Measurements from ENCODE around the gene KLHL33. TPM values are rescaled to one million over a fixed set of nuclear protein-coding genes. Genes with fewer than 3 reads are reported as not detected.

KLHL33 gene
- total RNA-seq, 1 donor from 2014 or later: 0.05 TPM

- Mint-ChIP-seq H3K4me3 (ENCODE audit: low read depth) (no peak overlapping the region), H3K9me3 (ENCODE audit: low read depth) (no peaks in the 10 kb centered on the region), H3K27me3 (no peaks in the 10 kb centered on the region), H3K4me1 (ENCODE audit: low read depth) (peaks cover 12% of the 10 kb centered on the region), H3K27ac (no peak overlapping the region), H3K36me3 (ENCODE audit: insufficient read depth) (peaks cover 18% of the 10 kb centered on the region)
- no peak for DNase-seq (ENCODE audit: low spot score, unreplicated experiment)
- no peak for TF ChIP-seq CTCF (IDR thresholded peaks at IDR 0.05; ENCODE audit: unreplicated experiment)
Measured at GRCh38 chr14:20383032-20383431, 52.9 kb downstream of the KLHL33 start.

- no peak overlapping the region for H3K4me3 Mint-ChIP-seq (ENCODE audit: low read depth)
- no peak for TF ChIP-seq CTCF (IDR thresholded peaks at IDR 0.05; ENCODE audit: unreplicated experiment)
- H3K36me3 Mint-ChIP-seq (ENCODE audit: insufficient read depth): peaks cover 18% of the 10 kb centered on the region
Measured at GRCh38 chr14:20382526-20382925, 53.4 kb downstream of the KLHL33 start.

GRCh38 chr14:20381341-20381740, 54.6 kb downstream of the KLHL33 start:
- peaks cover 15% of the 10 kb centered on the region for H3K4me1 Mint-ChIP-seq (ENCODE audit: low read depth)
- DNase-seq (ENCODE audit: low spot score, unreplicated experiment): no peak
- H3K4me3 Mint-ChIP-seq (ENCODE audit: low read depth): no peak overlapping the region
- H3K9me3 Mint-ChIP-seq (ENCODE audit: low read depth): no peaks in the 10 kb centered on the region
- H3K27me3 Mint-ChIP-seq: no peaks in the 10 kb centered on the region
- H3K27ac Mint-ChIP-seq: no peak overlapping the region
- TF ChIP-seq CTCF (IDR thresholded peaks at IDR 0.05; ENCODE audit: unreplicated experiment): no peak
- H3K36me3 Mint-ChIP-seq (ENCODE audit: insufficient read depth): peaks cover 24% of the 10 kb centered on the region

More at GRCh38 chr14:20382526-20382925, 53.4 kb downstream of the KLHL33 start:
- Mint-ChIP-seq H3K4me1 (ENCODE audit: low read depth) (peaks cover 12% of the 10 kb centered on the region), H3K27me3 (no peaks in the 10 kb centered on the region), H3K27ac (no peak overlapping the region), H3K9me3 (ENCODE audit: low read depth) (no peaks in the 10 kb centered on the region)
- DNase-seq (ENCODE audit: low spot score, unreplicated experiment): no peak

GRCh38 chr14:20380681-20381080, 55.3 kb downstream of the KLHL33 start:
- DNase-seq (ENCODE audit: low spot score, unreplicated experiment): no peak
- no peaks in the 10 kb centered on the region for H3K27me3 Mint-ChIP-seq
- no peaks in the 10 kb centered on the region for H3K9me3 Mint-ChIP-seq (ENCODE audit: low read depth)
- peaks cover 19% of the 10 kb centered on the region for H3K4me1 Mint-ChIP-seq (ENCODE audit: low read depth)
- no peak for TF ChIP-seq CTCF (IDR thresholded peaks at IDR 0.05; ENCODE audit: unreplicated experiment)
- H3K36me3 Mint-ChIP-seq (ENCODE audit: insufficient read depth): peaks cover 24% of the 10 kb centered on the region
- H3K4me3 Mint-ChIP-seq (ENCODE audit: low read depth): no peak overlapping the region
- H3K27ac Mint-ChIP-seq: peak overlapping the region; percentile 76

GRCh38 chr14:20379743-20380142, 56.2 kb downstream of the KLHL33 start:
- Mint-ChIP-seq H3K36me3 (ENCODE audit: insufficient read depth) (peaks cover 24% of the 10 kb centered on the region), H3K27ac (peak overlapping the region; percentile 75)

More at GRCh38 chr14:20379743-20380142, 56.2 kb downstream of the KLHL33 start:
- H3K9me3 Mint-ChIP-seq (ENCODE audit: low read depth): no peaks in the 10 kb centered on the region
- DNase-seq (ENCODE audit: low spot score, unreplicated experiment): no peak
- no peak overlapping the region for H3K4me3 Mint-ChIP-seq (ENCODE audit: low read depth)
- no peak for TF ChIP-seq CTCF (IDR thresholded peaks at IDR 0.05; ENCODE audit: unreplicated experiment)
- H3K4me1 Mint-ChIP-seq (ENCODE audit: low read depth): peaks cover 20% of the 10 kb centered on the region
- no peaks in the 10 kb centered on the region for H3K27me3 Mint-ChIP-seq
